ENCODE measurements around the gene OPCML. TPM values are rescaled to one million over a fixed set of nuclear protein-coding genes. Genes with fewer than 3 reads are reported as not detected.

Gene OPCML
- total RNA-seq, 1 donor from 2014 or later, result 0.61 TPM

- H3K27ac Mint-ChIP-seq (ENCODE audit: unreplicated experiment), result no peak overlapping the region
- H3K9me3 Mint-ChIP-seq (ENCODE audit: unreplicated experiment), result no peaks in the 10 kb centered on the region
- TF ChIP-seq, protein P1, sequence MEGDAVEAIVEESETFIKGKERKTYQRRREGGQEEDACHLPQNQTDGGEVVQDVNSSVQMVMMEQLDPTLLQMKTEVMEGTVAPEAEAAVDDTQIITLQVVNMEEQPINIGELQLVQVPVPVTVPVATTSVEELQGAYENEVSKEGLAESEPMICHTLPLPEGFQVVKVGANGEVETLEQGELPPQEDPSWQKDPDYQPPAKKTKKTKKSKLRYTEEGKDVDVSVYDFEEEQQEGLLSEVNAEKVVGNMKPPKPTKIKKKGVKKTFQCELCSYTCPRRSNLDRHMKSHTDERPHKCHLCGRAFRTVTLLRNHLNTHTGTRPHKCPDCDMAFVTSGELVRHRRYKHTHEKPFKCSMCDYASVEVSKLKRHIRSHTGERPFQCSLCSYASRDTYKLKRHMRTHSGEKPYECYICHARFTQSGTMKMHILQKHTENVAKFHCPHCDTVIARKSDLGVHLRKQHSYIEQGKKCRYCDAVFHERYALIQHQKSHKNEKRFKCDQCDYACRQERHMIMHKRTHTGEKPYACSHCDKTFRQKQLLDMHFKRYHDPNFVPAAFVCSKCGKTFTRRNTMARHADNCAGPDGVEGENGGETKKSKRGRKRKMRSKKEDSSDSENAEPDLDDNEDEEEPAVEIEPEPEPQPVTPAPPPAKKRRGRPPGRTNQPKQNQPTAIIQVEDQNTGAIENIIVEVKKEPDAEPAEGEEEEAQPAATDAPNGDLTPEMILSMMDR (IDR thresholded peaks at IDR 0.05; ENCODE audit: partially characterized antibody, unreplicated experiment), result no peak
- peaks cover 2% of the 10 kb centered on the region for H3K4me1 Mint-ChIP-seq (ENCODE audit: low read depth, unreplicated experiment)
- DNase-seq, result peak; percentile 26
- H3K4me3 Mint-ChIP-seq (ENCODE audit: unreplicated experiment), result no peak overlapping the region
- H3K27me3 Mint-ChIP-seq (ENCODE audit: unreplicated experiment), result no peaks in the 10 kb centered on the region
- no peaks in the 10 kb centered on the region for H3K36me3 Mint-ChIP-seq (ENCODE audit: unreplicated experiment)
Observed at GRCh38 chr11:132680584-132680983, 851.7 kb downstream of the OPCML start.

GRCh38 chr11:132674151-132674550 is 858.1 kb downstream of the OPCML start:
- peaks cover 20% of the 10 kb centered on the region for H3K4me1 Mint-ChIP-seq (ENCODE audit: low read depth, unreplicated experiment)
- no peak overlapping the region for H3K4me3 Mint-ChIP-seq (ENCODE audit: unreplicated experiment)
- no peak overlapping the region for H3K27ac Mint-ChIP-seq (ENCODE audit: unreplicated experiment)
- no peak for DNase-seq
- H3K27me3 Mint-ChIP-seq (ENCODE audit: unreplicated experiment), result no peaks in the 10 kb centered on the region
- no peaks in the 10 kb centered on the region for H3K36me3 Mint-ChIP-seq (ENCODE audit: unreplicated experiment)
- TF ChIP-seq, protein P1 (IDR thresholded peaks at IDR 0.05; ENCODE audit: partially characterized antibody, unreplicated experiment), result no peak
- H3K9me3 Mint-ChIP-seq (ENCODE audit: unreplicated experiment), result no peaks in the 10 kb centered on the region

DNA sequence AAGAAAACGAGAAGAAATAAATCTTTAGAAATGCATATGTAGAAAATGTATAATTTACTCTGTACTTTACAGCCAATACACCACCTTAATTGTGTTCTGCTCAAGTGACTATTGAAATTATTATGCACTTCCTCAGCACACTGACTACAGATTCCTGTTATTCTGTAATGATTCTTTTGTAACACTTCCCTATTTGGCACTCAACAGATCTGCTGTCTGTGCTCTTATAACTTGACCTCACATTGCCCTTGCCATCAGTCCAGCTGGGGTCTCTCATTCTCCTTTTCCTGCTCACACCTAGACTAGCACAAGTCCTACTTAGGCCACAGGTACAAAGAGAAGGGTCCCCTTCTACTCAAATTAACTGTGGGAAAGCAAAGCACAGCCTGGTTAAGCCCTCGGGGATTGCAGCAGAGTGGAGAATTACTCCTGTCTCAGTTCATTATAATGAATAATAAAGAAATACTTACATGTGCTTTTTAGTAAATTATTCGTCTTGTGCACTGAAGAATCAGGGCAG is 860.4 kb downstream of the OPCML start:
- H3K27me3 Mint-ChIP-seq (ENCODE audit: unreplicated experiment), result no peaks in the 10 kb centered on the region
- no peak overlapping the region for H3K4me3 Mint-ChIP-seq (ENCODE audit: unreplicated experiment)
- no peak for DNase-seq
- H3K9me3 Mint-ChIP-seq (ENCODE audit: unreplicated experiment), result peaks cover 2% of the 10 kb centered on the region
- peaks cover 20% of the 10 kb centered on the region for H3K4me1 Mint-ChIP-seq (ENCODE audit: low read depth, unreplicated experiment)
- no peaks in the 10 kb centered on the region for H3K36me3 Mint-ChIP-seq (ENCODE audit: unreplicated experiment)
- TF ChIP-seq, protein P1 (IDR thresholded peaks at IDR 0.05; ENCODE audit: partially characterized antibody, unreplicated experiment), result no peak
- no peak overlapping the region for H3K27ac Mint-ChIP-seq (ENCODE audit: unreplicated experiment)

- no peak for DNase-seq
- no peaks in the 10 kb centered on the region for H3K27me3 Mint-ChIP-seq (ENCODE audit: unreplicated experiment)
- peaks cover 2% of the 10 kb centered on the region for H3K9me3 Mint-ChIP-seq (ENCODE audit: unreplicated experiment)
- no peak overlapping the region for H3K27ac Mint-ChIP-seq (ENCODE audit: unreplicated experiment)
- H3K36me3 Mint-ChIP-seq (ENCODE audit: unreplicated experiment), result no peaks in the 10 kb centered on the region
- H3K4me3 Mint-ChIP-seq (ENCODE audit: unreplicated experiment), result no peak overlapping the region
- H3K4me1 Mint-ChIP-seq (ENCODE audit: low read depth, unreplicated experiment), result peaks cover 20% of the 10 kb centered on the region
- TF ChIP-seq, protein P1 (IDR thresholded peaks at IDR 0.05; ENCODE audit: partially characterized antibody, unreplicated experiment), result no peak
Observed at GRCh38 chr11:132670921-132671675, 861.2 kb downstream of the OPCML start.

GRCh38 chr11:132669949-132670348 is 862.4 kb downstream of the OPCML start:
- DNase-seq, result no peak
- Mint-ChIP-seq H3K4me1 (ENCODE audit: low read depth, unreplicated experiment) (peaks cover 21% of the 10 kb centered on the region), H3K36me3 (ENCODE audit: unreplicated experiment) (no peaks in the 10 kb centered on the region), H3K27ac (ENCODE audit: unreplicated experiment) (no peak overlapping the region), H3K4me3 (ENCODE audit: unreplicated experiment) (no peak overlapping the region), H3K9me3 (ENCODE audit: unreplicated experiment) (peaks cover 4% of the 10 kb centered on the region), H3K27me3 (ENCODE audit: unreplicated experiment) (no peaks in the 10 kb centered on the region)
- TF ChIP-seq, protein P1 (IDR thresholded peaks at IDR 0.05; ENCODE audit: partially characterized antibody, unreplicated experiment), result no peak
